HepG2 (cell line): ENCODE results near the gene SCT. TPM values are rescaled to one million over a fixed set of nuclear protein-coding genes. Genes with fewer than 3 reads are reported as not detected.

Experiments
- AKNA ChIP-seq: sonication (generic); formaldehyde crosslinking; IDR thresholded peaks from 2 replicates; pipeline ENCODE4 v1.4.0; 2020; ENCODE audit warnings: missing genetic modification reagents, borderline replicate concordance
- CEBPB ChIP-seq: IDR thresholded peaks from 2 replicates; pipeline ENCODE4 v1.6.1; 2011; ENCODE audit warnings: low read depth, low read length, improper control_type of control experiment, borderline replicate concordance
- CHD4 ChIP-seq: fragments of 200-600 bp; sonication (generic); IDR thresholded peaks from 2 replicates; pipeline ENCODE4 v1.7.0; 2017; ENCODE audit warnings: mild to moderate bottlenecking, low read length, borderline replicate concordance
- DMAP1 ChIP-seq: IDR thresholded peaks from 2 replicates; pipeline ENCODE4 v1.6.1; 2016
- GATA4 ChIP-seq: sonication (generic); IDR thresholded peaks from 2 replicates; pipeline ENCODE4 v1.6.1; 2016; ENCODE audit warnings: antibody characterized with exemption, low read depth, borderline replicate concordance
- KLF16 ChIP-seq, 2 experiments: sonication (generic) in 1 of 2; formaldehyde crosslinking in 1 of 2; IDR thresholded peaks; 2 replicates each; pipeline versions ENCODE4 v1.6.1 to v1.8.0; 2016 to 2023; ENCODE audit warnings: missing genetic modification reagents in 2 of 2, missing compliant biosample characterization in 1 of 2
- RBM22 ChIP-seq: fragments of 200-400 bp; formaldehyde crosslinking; optimal IDR thresholded peaks from 2 replicates; pipeline ENCODE3; 2017; ENCODE audit warnings: mild to moderate bottlenecking, low read length, moderate library complexity
- RFX1 ChIP-seq: fragments of 450-650 bp; IDR thresholded peaks from 2 replicates; pipeline ENCODE4 v1.6.1; 2017
- SNAPC4 ChIP-seq: sonication (generic); formaldehyde crosslinking; IDR thresholded peaks from 2 replicates; pipeline ENCODE4 v1.4.0; 2020; ENCODE audit warnings: mild to moderate bottlenecking, missing genetic modification reagents
- SRF ChIP-seq: IDR thresholded peaks from 2 replicates; pipeline ENCODE4 v1.6.1; 2011; ENCODE audit warnings: mild to moderate bottlenecking, low read depth, low read length, moderate library complexity
- YEATS4 ChIP-seq: sonication (generic); formaldehyde crosslinking; IDR thresholded peaks from 2 replicates; pipeline ENCODE4 v1.4.0; 2020; ENCODE audit warnings: missing genetic modification reagents, borderline replicate concordance
- ZSCAN30 ChIP-seq: sonication (generic); formaldehyde crosslinking; IDR thresholded peaks from 2 replicates; pipeline ENCODE4 v1.5.0; 2020; ENCODE audit warnings: mild to moderate bottlenecking, missing genetic modification reagents
- ZSCAN5A ChIP-seq: sonication (generic); formaldehyde crosslinking; IDR thresholded peaks from 2 replicates; pipeline ENCODE4 v1.8.0; 2022; ENCODE audit warnings: mild to moderate bottlenecking, missing genetic modification reagents, borderline replicate concordance
- polyA plus RNA-seq, 8 experiments: library from polyadenylated mRNA; depleted of rRNA in 3 of 8; stranded (reverse) in 7 of 8; unstranded in 1 of 8; fragments of >200 nt; fragmentation: Illumina TruSeq in 4 of 8; extraction: Trizol in 4 of 8; gene quantifications; 2 replicates each; pipeline versions ENCODE4 v1.2.1 to v1.2.3, GENCODE V29; 2011 to 2016; ENCODE audit warnings: low read depth in 4 of 8, missing spikeins in 1 of 8, mixed read lengths in 1 of 8; ENCODE audit not compliant: insufficient read depth in 1 of 8
- total RNA-seq, 5 experiments: library from RNA; depleted of rRNA; stranded (reverse); fragments of >200 nt; fragmentation: Illumina TruSeq; extraction: Trizol; gene quantifications; 2 replicates each; pipeline ENCODE4 v1.2.3, GENCODE V29; 2016; ENCODE audit warnings: low read depth in 1 of 5
- TF ChIP-seq, protein P1 (sequence below): sonication (generic); formaldehyde crosslinking; IDR thresholded peaks from 2 replicates; pipeline ENCODE4 v1.4.0; 2020; ENCODE audit warnings: mild to moderate bottlenecking, missing genetic modification reagents
- TF ChIP-seq, protein P2 (sequence below): sonication (generic); formaldehyde crosslinking; IDR thresholded peaks from 2 replicates; pipeline ENCODE4 v1.5.0; 2020; ENCODE audit warnings: missing genetic modification reagents, mild to moderate bottlenecking, borderline replicate concordance

Gene SCT
- total and polyA plus RNA-seq, 2 of the 13 experiments (the other 11 are each of a cell fraction or from before 2014, with no cell fraction given) = not detected

- no peak for TF ChIP-seq SNAPC4
- TF ChIP-seq YEATS4 (CRISPR knock-in tag) = peak; percentile 66; the same call in 1 of the 2 replicates
- no peak for TF ChIP-seq CHD4
- no peak for TF ChIP-seq SRF
- TF ChIP-seq DMAP1 = peak; percentile 63; the same call in 1 of the 2 replicates
- no peak for TF ChIP-seq ZSCAN30 (CRISPR knock-in tag)
- no peak for TF ChIP-seq GATA4
- peak in 1 of 2 experiments; percentile 62; a peak in 1 of 4 replicates for TF ChIP-seq KLF16 (CRISPR knock-in tag; IDR thresholded peaks at IDR 0.05)
- TF ChIP-seq, protein P1, sequence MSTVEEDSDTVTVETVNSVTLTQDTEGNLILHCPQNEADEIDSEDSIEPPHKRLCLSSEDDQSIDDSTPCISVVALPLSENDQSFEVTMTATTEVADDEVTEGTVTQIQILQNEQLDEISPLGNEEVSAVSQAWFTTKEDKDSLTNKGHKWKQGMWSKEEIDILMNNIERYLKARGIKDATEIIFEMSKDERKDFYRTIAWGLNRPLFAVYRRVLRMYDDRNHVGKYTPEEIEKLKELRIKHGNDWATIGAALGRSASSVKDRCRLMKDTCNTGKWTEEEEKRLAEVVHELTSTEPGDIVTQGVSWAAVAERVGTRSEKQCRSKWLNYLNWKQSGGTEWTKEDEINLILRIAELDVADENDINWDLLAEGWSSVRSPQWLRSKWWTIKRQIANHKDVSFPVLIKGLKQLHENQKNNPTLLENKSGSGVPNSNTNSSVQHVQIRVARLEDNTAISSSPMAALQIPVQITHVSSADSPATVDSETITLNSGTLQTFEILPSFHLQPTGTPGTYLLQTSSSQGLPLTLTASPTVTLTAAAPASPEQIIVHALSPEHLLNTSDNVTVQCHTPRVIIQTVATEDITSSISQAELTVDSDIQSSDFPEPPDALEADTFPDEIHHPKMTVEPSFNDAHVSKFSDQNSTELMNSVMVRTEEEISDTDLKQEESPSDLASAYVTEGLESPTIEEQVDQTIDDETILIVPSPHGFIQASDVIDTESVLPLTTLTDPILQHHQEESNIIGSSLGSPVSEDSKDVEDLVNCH (CRISPR knock-in tag) = no peak
- no peak for TF ChIP-seq AKNA (CRISPR knock-in tag)
- no peak for TF ChIP-seq RFX1
- peak; percentile 72 for TF ChIP-seq RBM22
- TF ChIP-seq CEBPB = peak; percentile 95
- TF ChIP-seq ZSCAN5A = no peak
- TF ChIP-seq, protein P2, sequence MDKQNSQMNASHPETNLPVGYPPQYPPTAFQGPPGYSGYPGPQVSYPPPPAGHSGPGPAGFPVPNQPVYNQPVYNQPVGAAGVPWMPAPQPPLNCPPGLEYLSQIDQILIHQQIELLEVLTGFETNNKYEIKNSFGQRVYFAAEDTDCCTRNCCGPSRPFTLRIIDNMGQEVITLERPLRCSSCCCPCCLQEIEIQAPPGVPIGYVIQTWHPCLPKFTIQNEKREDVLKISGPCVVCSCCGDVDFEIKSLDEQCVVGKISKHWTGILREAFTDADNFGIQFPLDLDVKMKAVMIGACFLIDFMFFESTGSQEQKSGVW (CRISPR knock-in tag) = no peak
Observed at GRCh38 chr11:587978-588380, 39.0 kb downstream of the SCT start (continued).
